OCI-LY7 (cell line): ENCODE data around the gene TBCEL.

Source experiments
- CTCF ChIP-seq: fragments of 200-600 bp; sonication (generic); conservative IDR thresholded peaks from 2 replicates; pipeline ENCODE4 v1.5.1; 2014; ENCODE audit warnings: mild to moderate bottlenecking, antibody characterized with exemption, low read length, moderate library complexity, mixed read lengths
- EZH2phosphoT487 ChIP-seq: fragments of 200-600 bp; sonication (generic); IDR thresholded peaks from 2 replicates; pipeline ENCODE4 v1.6.1; 2018; ENCODE audit warnings: low read depth, borderline replicate concordance, mild to moderate bottlenecking, mixed run types, antibody characterized with exemption, low read length, moderate library complexity, mixed read lengths

- TF ChIP-seq CTCF (no peak), EZH2phosphoT487 (no peak)
Observed at GRCh38 chr11:121117788-121118187, 93.9 kb downstream of the TBCEL start.
